Retinal pigment epithelial cell (primary cell): Measurements from ENCODE around the gene NTRK3.

Source experiments
- DNase-seq: peaks from one replicate; pipeline ENCODE4 v3.0.0-alpha.2; 2010; ENCODE audit warnings: low read depth
- H3K4me3 ChIP-seq: 2 replicates; pipeline ENCODE4 v1.5.1; 2011; ENCODE audit warnings: mild to moderate bottlenecking, low read length, control low read depth, moderate library complexity
- CTCF ChIP-seq: conservative IDR thresholded peaks from 2 replicates; pipeline ENCODE4 v1.5.1; 2011; ENCODE audit warnings: low read depth, low read length, control low read depth, inconsistent platforms

NTRK3 gene

GRCh38 chr15:88288661-88289060 lies 32.1 kb upstream of the NTRK3 start:
- no peak for DNase-seq
- no peak overlapping the region for H3K4me3 ChIP-seq
- TF ChIP-seq CTCF, result no peak

GRCh38 chr15:88288206-88288605 lies 31.7 kb upstream of the NTRK3 start:
- no peak for DNase-seq
- H3K4me3 ChIP-seq, result no peak overlapping the region
- TF ChIP-seq CTCF, result no peak

- H3K4me3 ChIP-seq, result no peak overlapping the region
- TF ChIP-seq CTCF, result no peak
- no peak for DNase-seq
These were observed 27.9 kb upstream of the NTRK3 start for GRCh38 chr15:88284318-88284998.

GRCh38 chr15:88282614-88283013 lies 26.1 kb upstream of the NTRK3 start:
- DNase-seq, result no peak
- no peak overlapping the region for H3K4me3 ChIP-seq
- no peak for TF ChIP-seq CTCF

- no peak overlapping the region for H3K4me3 ChIP-seq
- TF ChIP-seq CTCF, result no peak
- DNase-seq, result no peak
These were observed 20.4 kb upstream of the NTRK3 start for GRCh38 chr15:88276821-88277410.

- H3K4me3 ChIP-seq, result no peak overlapping the region
These were observed 19.3 kb upstream of the NTRK3 start for GRCh38 chr15:88275804-88276203.

More at GRCh38 chr15:88275804-88276203, 19.3 kb upstream of the NTRK3 start:
- TF ChIP-seq CTCF, result no peak
- DNase-seq, result no peak
